Colonic mucosa (tissue), 4 donors: ENCODE results near the gene ZNF735. TPM values are rescaled to one million over a fixed set of nuclear protein-coding genes. Genes with fewer than 3 reads are reported as not detected.
"Not testable (repeated sequence)": the region's sequence is repeated elsewhere in the genome, so short reads cannot be mapped to it uniquely, and the experiment has no call there.

Experiments
- DNase-seq: peaks from one replicate; pipeline ENCODE4 v3.0.0-alpha.2; 2020
- H3K27ac ChIP-seq: fragments of 200-600 bp; one replicate; pipeline ENCODE4 v1.8.0; 2021
- H3K27me3 ChIP-seq: fragments of 200-600 bp; one replicate; pipeline ENCODE4 v1.8.0; 2021
- H3K36me3 ChIP-seq: fragments of 200-600 bp; one replicate; pipeline ENCODE4 v1.8.0; 2021
- H3K4me1 ChIP-seq: fragments of 200-600 bp; one replicate; pipeline ENCODE4 v1.8.0; 2021; ENCODE audit warnings: mild to moderate bottlenecking
- H3K4me3 ChIP-seq: fragments of 200-600 bp; one replicate; pipeline ENCODE4 v1.8.0; 2021
- H3K9ac ChIP-seq, 2 donors: one replicate each; pipeline ENCODE4 v1.7.0; 2013; ENCODE audit warnings: control low read depth in 2 of 2, low read depth in 2 of 2, low read length in 2 of 2
- H3K9me3 ChIP-seq: fragments of 200-600 bp; one replicate; pipeline ENCODE4 v1.8.0; 2021
- CTCF ChIP-seq: fragments of 200-600 bp; IDR thresholded peaks from one replicate; pipeline ENCODE4 v1.8.0; 2022; ENCODE audit warnings: antibody characterized with exemption, mild to moderate bottlenecking
- intact Hi-C: fragments of 100-400 bp; cut with DNase I; formaldehyde crosslinking; loops from one replicate; pipeline ENCODE4 v1.14.1; 2022
- total RNA-seq, 2 donors: library from RNA; stranded (reverse); fragmentation: NEBNext Ultra II Directional in 1 of 2; extraction: Animal tissue kit (Norgen Biotek cat#: 25700) in 1 of 2; gene quantifications; one replicate each; pipeline ENCODE4 v1.2.1, GENCODE V29; 2021
- donor health status: healthy.
- donor health status: DM: no; HTN: no; CAD: no.
- donor health status: DM: no; HTN: no; CAD: no.

ZNF735 gene
- total RNA-seq, 2 donors from 2014 or later: not detected

GRCh38 chr7:64192148-64192704 lies 14.8 kb upstream of the ZNF735 start:
- Histone ChIP-seq H3K9ac (no peak overlapping the region), H3K4me1 (no peaks in the 10 kb centered on the region), H3K27me3 (no peaks in the 10 kb centered on the region), H3K9me3 (no peaks in the 10 kb centered on the region), H3K27ac (no peak overlapping the region), H3K4me3 (no peak overlapping the region), H3K36me3 (no peaks in the 10 kb centered on the region)
- intact Hi-C loops: no loop called here
- no peak for TF ChIP-seq CTCF
- DNase-seq: no peak

- Histone ChIP-seq H3K9ac (no peak overlapping the region), H3K27me3 (no peaks in the 10 kb centered on the region), H3K36me3 (no peaks in the 10 kb centered on the region), H3K4me1 (no peaks in the 10 kb centered on the region), H3K27ac (no peak overlapping the region), H3K4me3 (no peak overlapping the region), H3K9me3 (no peaks in the 10 kb centered on the region)
- intact Hi-C loops: no loop called here
- TF ChIP-seq CTCF: no peak
- no peak for DNase-seq
Measured at GRCh38 chr7:64192775-64193174, 14.2 kb upstream of the ZNF735 start.

- H3K36me3 ChIP-seq, H3K27me3 ChIP-seq, intact Hi-C loops, DNase-seq, H3K4me3 ChIP-seq, H3K9ac ChIP-seq, H3K27ac ChIP-seq, H3K9me3 ChIP-seq, H3K4me1 ChIP-seq: not testable (repeated sequence)
Measured at GRCh38 chr7:64219710-64220298, 12.8 kb downstream of the ZNF735 start.

DNA sequence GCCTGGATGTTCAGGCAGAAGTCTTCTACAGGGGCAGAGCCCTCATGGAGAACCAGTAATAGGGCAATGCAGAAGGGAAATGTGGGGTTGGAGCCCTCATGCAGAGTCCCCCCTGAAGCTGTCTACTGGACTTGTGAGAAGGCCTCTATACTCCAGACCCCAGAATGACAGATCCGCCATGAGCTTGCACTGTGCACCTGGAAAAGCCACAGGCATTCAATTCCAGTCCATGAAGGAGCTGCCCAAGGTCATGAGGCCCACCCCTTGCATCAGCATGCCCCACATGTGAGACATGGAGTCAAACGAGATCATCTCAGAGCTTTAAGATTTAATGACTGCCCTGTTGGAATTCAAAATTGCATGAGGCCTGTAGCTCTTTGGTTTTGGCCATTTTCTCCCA lies 16.4 kb downstream of the ZNF735 start:
- Histone ChIP-seq H3K36me3 (no peaks in the 10 kb centered on the region), H3K27me3 (no peaks in the 10 kb centered on the region), H3K4me1 (no peaks in the 10 kb centered on the region), H3K27ac (no peak overlapping the region), H3K9me3 (no peaks in the 10 kb centered on the region), H3K9ac (no peak overlapping the region), H3K4me3 (no peak overlapping the region)
- intact Hi-C loops: no loop called here
- TF ChIP-seq CTCF: no peak
- DNase-seq: no peak

DNA sequence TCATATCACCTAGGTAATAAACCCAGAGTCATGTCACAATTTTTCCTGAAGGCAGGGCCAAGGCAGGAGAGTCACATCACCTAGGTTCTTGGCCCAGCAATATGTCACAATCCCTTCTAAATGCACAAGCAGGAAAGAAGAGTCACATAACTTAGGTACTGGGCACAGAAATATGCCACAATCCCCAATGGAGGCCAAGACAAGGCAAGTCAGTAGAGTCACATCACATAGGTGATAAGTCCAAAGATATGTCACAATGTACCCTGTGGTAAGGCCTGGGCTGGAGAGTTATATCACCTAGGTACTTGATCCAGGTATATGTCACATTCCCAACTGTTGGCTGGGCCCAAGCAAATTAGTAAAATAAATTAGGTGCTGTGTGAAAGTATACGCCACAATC lies 21.2 kb downstream of the ZNF735 start, which contains the start of gene ZNF679:
TSS of gene ZNF679 (plus strand) at position 301 of the 400 bp plus-strand sequence. CDS start 20,644 bp downstream, outside the sequence.
- intact Hi-C loops, H3K27ac ChIP-seq, H3K9ac ChIP-seq, H3K4me1 ChIP-seq, H3K9me3 ChIP-seq, H3K27me3 ChIP-seq, DNase-seq, H3K36me3 ChIP-seq, H3K4me3 ChIP-seq: not testable (repeated sequence)

DNA sequence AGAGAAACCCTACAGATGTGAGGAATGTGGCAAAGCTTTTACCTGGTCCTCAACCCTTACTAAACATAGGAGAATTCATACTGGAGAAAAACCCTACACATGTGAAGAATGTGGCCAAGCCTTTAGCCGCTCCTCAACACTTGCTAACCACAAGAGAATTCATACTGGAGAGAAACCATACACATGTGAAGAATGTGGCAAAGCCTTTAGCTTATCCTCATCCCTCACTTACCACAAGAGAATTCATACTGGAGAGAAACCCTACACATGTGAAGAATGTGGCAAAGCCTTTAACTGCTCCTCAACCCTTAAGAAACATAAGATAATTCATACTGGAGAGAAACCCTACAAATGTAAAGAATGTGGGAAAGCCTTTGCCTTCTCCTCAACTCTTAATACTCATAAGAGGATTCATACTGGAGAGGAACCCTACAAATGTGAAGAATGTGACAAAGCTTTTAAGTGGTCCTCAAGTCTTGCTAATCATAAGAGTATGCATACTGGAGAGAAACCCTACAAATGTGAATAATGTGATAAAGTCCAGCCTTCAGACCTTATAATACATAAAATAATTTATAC lies 59.4 kb downstream of the ZNF735 start:
- H3K27ac ChIP-seq: no peak overlapping the region
- no peaks in the 10 kb centered on the region for H3K9me3 ChIP-seq
- no peak overlapping the region for H3K4me3 ChIP-seq
- H3K27me3 ChIP-seq: no peaks in the 10 kb centered on the region
- no peak overlapping the region for H3K9ac ChIP-seq
- intact Hi-C loops: no loop called here
- H3K36me3 ChIP-seq: no peaks in the 10 kb centered on the region
- no peak for DNase-seq
- no peaks in the 10 kb centered on the region for H3K4me1 ChIP-seq
- TF ChIP-seq CTCF: no peak

Other genes with a start within 250 kb of the ZNF735 start
- not detected for gene ZNF722, start 208.4 kb upstream of the ZNF735 start, total RNA-seq
- 1 to 10 TPM in 1 of 2 donors, under 1 TPM in 1; 0.69 to 1.2 TPM for gene ZNF727, start 161.8 kb upstream of the ZNF735 start, total RNA-seq
- gene ZNF679, start 21.3 kb downstream of the ZNF735 start, total RNA-seq: not detected
- gene ZNF736, start 106.8 kb downstream of the ZNF735 start, total RNA-seq: 10 to 100 TPM in 1 of 2 donors, 1 to 10 TPM in 1; 7.9 to 15.2 TPM